Measurements from ENCODE around the gene ATP6V0C. TPM values are rescaled to one million over a fixed set of nuclear protein-coding genes. Genes with fewer than 3 reads are reported as not detected.
"Not testable (repeated sequence)": the region's sequence is repeated elsewhere in the genome, so short reads cannot be mapped to it uniquely, and the experiment has no call there.

ATP6V0C gene
- total RNA-seq, 1 donor: 18.8 TPM

DNA sequence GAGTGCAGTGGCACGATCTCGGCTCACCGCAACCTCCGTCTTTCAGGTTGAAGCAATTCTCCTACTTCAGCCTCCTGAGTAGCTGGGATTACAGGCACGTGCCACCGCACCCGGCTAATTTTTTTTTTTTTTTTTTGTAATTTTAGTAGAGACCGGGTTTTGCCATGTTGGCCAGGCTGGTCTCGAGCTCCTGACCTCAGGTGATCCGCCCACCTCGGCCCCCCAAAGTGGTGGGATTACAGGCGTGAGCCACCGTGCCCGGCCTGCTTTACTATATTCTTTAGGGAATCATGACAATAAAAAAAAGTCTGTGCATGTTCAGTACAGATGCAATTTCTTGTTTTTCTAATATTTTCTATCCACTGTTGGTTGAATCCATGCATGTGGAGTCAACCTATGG lies 30.0 kb downstream of the ATP6V0C start:
- H3K9me3 ChIP-seq (ENCODE audit: low read depth, low read length); H3K4me2 ChIP-seq (ENCODE audit: insufficient read depth, low read length); H3K27ac ChIP-seq (ENCODE audit: low read depth, low read length); H3K4me3 ChIP-seq (ENCODE audit: insufficient read depth, low read length); H3K4me1 ChIP-seq (ENCODE audit: insufficient read depth, low read length); H3K27me3 ChIP-seq (ENCODE audit: insufficient read depth, low read length); H3K36me3 ChIP-seq (ENCODE audit: insufficient read depth, low read length); H2AFZ ChIP-seq (ENCODE audit: low read length); DNase-seq (ENCODE audit: insufficient read length, low spot score, missing footprints): not testable (repeated sequence)
- H3K79me2 ChIP-seq (ENCODE audit: insufficient read depth, low read length): peaks cover 60% of the 10 kb centered on the region
- peaks cover 11% of the 10 kb centered on the region for H4K20me1 ChIP-seq (ENCODE audit: insufficient read depth, low read length)

DNA sequence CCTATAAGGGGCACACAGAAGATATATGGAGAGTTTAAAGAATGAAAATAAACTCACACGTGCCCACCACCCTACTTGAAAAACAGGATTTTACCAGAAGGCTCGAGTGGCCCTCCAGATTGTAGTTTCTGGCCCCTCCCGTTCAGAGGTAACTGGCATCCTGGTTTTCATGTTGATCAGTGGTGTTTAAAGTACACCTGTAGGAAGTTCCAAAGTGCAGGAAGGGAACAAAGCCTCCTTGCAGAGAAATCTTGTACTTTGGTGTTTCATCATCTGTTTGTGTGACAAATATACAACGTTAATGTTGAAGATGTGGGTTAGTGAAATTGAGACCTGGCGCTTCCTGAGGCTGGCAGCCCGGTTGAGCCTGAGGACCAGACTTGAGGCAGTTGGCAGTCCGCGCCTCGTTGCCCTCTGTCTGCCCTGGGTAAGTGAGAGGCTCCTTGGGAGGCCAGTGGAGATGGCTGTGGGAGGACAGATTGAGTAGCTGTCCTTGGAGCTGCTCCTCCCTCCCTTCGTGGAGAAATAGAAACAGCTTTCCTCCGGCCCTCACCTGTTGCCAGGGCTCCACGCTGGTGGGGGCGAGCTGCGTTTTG lies 36.6 kb downstream of the ATP6V0C start:
- not testable (repeated sequence) for H2AFZ ChIP-seq (ENCODE audit: low read length); H3K9me3 ChIP-seq (ENCODE audit: low read depth, low read length); H3K4me2 ChIP-seq (ENCODE audit: insufficient read depth, low read length); H3K27me3 ChIP-seq (ENCODE audit: insufficient read depth, low read length); H3K4me1 ChIP-seq (ENCODE audit: insufficient read depth, low read length); DNase-seq (ENCODE audit: insufficient read length, low spot score, missing footprints); H4K20me1 ChIP-seq (ENCODE audit: insufficient read depth, low read length); H3K36me3 ChIP-seq (ENCODE audit: insufficient read depth, low read length); H3K27ac ChIP-seq (ENCODE audit: low read depth, low read length); H3K4me3 ChIP-seq (ENCODE audit: insufficient read depth, low read length)
- peaks cover 18% of the 10 kb centered on the region for H3K79me2 ChIP-seq (ENCODE audit: insufficient read depth, low read length)

DNA sequence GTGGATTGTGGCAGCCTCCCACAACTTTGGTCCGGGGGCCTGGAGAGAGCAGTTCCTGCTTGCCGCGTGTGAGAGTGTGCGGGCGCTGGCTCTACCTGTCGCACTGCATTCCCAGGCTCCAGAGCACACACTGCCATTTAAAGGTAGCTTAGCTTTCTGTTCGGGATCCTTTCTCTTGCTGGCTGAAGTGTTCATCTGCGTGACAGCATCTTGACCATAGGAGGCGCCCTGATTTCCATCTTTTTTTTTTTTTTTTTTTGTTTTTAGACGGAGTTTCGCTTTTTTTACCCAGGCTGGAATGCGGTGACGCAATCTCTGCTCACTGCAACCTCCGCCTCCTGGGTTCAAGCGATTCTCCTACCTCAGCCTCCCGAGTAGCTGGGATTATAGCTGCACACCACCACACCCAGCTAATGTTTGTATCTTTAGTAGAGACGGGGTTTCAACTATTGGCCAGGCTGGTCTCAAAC lies 37.7 kb downstream of the ATP6V0C start:
- H3K9me3 ChIP-seq (ENCODE audit: low read depth, low read length); H4K20me1 ChIP-seq (ENCODE audit: insufficient read depth, low read length); H3K27me3 ChIP-seq (ENCODE audit: insufficient read depth, low read length); H3K4me1 ChIP-seq (ENCODE audit: insufficient read depth, low read length); H3K4me3 ChIP-seq (ENCODE audit: insufficient read depth, low read length); H3K4me2 ChIP-seq (ENCODE audit: insufficient read depth, low read length); DNase-seq (ENCODE audit: insufficient read length, low spot score, missing footprints); H3K27ac ChIP-seq (ENCODE audit: low read depth, low read length); H2AFZ ChIP-seq (ENCODE audit: low read length); H3K36me3 ChIP-seq (ENCODE audit: insufficient read depth, low read length); H3K79me2 ChIP-seq (ENCODE audit: insufficient read depth, low read length): not testable (repeated sequence)
- TF ChIP-seq, protein P1, sequence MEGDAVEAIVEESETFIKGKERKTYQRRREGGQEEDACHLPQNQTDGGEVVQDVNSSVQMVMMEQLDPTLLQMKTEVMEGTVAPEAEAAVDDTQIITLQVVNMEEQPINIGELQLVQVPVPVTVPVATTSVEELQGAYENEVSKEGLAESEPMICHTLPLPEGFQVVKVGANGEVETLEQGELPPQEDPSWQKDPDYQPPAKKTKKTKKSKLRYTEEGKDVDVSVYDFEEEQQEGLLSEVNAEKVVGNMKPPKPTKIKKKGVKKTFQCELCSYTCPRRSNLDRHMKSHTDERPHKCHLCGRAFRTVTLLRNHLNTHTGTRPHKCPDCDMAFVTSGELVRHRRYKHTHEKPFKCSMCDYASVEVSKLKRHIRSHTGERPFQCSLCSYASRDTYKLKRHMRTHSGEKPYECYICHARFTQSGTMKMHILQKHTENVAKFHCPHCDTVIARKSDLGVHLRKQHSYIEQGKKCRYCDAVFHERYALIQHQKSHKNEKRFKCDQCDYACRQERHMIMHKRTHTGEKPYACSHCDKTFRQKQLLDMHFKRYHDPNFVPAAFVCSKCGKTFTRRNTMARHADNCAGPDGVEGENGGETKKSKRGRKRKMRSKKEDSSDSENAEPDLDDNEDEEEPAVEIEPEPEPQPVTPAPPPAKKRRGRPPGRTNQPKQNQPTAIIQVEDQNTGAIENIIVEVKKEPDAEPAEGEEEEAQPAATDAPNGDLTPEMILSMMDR (IDR thresholded peaks at IDR 0.05; ENCODE audit: extremely low read depth, low read depth, low read length): peak; percentile 29

DNA sequence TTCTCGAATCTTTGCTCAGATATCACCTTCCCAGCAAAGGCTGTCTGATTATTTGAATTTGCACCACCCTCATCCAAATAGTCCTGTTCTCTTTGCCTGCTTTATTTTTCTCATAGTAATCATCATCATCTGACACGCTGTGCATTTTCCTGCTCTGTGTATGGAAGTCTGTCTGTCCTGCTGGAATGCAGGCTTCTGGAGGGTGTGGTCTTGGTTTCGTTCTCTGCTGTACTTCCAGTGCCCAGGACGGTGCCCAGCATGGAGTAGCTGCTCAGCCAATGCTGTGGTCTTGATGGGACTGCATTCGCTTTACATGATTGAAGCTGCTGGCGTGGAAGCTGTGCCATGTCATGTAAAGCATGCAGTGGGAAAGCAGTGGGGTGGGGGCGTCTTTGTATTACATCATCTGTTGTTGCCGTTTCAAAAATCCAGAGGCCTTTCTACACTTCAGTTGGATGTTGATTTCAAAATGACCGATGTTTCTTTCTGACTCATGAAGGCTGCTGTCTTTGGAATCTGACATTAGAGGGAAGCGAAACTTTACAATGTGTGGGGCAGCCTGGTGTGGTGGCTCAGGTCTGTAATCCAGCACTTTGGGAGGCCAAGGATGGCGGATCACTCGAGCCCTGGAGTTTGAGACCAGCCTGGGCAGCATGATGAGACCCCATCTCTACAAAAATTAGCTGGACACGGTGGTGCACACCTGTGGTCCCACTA lies 41.1 kb downstream of the ATP6V0C start:
- DNase-seq (ENCODE audit: insufficient read length, low spot score, missing footprints); H3K4me2 ChIP-seq (ENCODE audit: insufficient read depth, low read length); H3K79me2 ChIP-seq (ENCODE audit: insufficient read depth, low read length); H2AFZ ChIP-seq (ENCODE audit: low read length); H3K4me1 ChIP-seq (ENCODE audit: insufficient read depth, low read length); H3K27me3 ChIP-seq (ENCODE audit: insufficient read depth, low read length); H3K36me3 ChIP-seq (ENCODE audit: insufficient read depth, low read length); H4K20me1 ChIP-seq (ENCODE audit: insufficient read depth, low read length); H3K4me3 ChIP-seq (ENCODE audit: insufficient read depth, low read length); H3K9me3 ChIP-seq (ENCODE audit: low read depth, low read length); H3K27ac ChIP-seq (ENCODE audit: low read depth, low read length): not testable (repeated sequence)

DNA sequence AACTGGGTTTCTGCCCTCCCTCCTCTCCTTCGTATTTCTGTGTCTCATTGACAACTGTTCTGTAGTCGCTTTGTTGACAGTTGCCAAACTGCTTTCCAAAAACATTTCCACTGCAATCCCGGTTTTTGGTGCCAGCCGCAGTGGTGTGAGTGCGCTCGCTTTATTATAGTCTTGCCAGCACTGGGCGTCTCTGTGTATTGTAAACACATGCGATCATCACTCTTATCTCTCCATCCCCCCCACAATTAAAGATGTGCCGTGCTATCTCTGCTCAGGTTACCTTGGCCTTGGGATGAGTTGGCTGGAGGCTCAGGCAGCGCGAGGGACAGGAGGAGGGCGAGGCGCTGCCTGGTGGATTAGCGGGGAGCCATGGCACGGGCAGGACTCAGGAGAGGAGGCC lies 43.4 kb downstream of the ATP6V0C start:
- not testable (repeated sequence) for H3K9me3 ChIP-seq (ENCODE audit: low read depth, low read length); H3K4me1 ChIP-seq (ENCODE audit: insufficient read depth, low read length); H3K27me3 ChIP-seq (ENCODE audit: insufficient read depth, low read length); H2AFZ ChIP-seq (ENCODE audit: low read length); H3K4me3 ChIP-seq (ENCODE audit: insufficient read depth, low read length); DNase-seq (ENCODE audit: insufficient read length, low spot score, missing footprints); H4K20me1 ChIP-seq (ENCODE audit: insufficient read depth, low read length); H3K27ac ChIP-seq (ENCODE audit: low read depth, low read length); H3K79me2 ChIP-seq (ENCODE audit: insufficient read depth, low read length); H3K4me2 ChIP-seq (ENCODE audit: insufficient read depth, low read length); H3K36me3 ChIP-seq (ENCODE audit: insufficient read depth, low read length)

DNA sequence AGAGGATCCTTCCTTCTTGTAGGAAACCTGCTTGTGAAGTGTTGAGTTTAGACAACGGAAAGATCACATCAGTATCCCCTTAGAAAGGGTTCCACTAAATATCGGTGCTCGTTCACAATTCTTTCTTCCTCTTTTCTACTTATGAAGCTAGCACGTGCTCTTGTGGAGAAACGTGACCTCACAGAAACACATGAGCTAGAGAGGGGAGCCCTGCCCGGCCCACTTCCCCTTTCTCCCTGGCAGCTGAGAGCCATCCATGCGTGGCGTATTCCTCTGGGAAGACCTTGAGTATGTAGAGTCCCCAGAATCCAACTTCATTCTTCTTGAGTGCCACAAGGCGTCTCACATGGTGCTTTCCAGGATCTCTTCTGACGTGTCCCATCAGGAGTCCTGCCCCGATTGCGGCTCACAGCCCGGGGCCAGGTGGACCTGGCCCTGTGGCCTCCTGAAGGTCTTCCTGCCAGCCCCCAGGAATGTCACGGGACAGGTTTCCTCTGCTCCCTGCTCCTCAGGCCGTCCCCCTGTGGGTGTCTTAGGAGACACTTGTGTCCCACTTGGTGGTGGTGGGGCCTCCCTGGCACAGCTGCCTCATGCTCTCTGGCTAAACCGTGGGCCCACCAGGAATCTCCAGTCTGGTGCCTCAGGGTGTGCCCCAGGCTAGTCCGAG lies 46.5 kb downstream of the ATP6V0C start:
- H4K20me1 ChIP-seq (ENCODE audit: insufficient read depth, low read length); H3K27me3 ChIP-seq (ENCODE audit: insufficient read depth, low read length); H3K4me2 ChIP-seq (ENCODE audit: insufficient read depth, low read length); H3K36me3 ChIP-seq (ENCODE audit: insufficient read depth, low read length); H3K9me3 ChIP-seq (ENCODE audit: low read depth, low read length); H3K4me1 ChIP-seq (ENCODE audit: insufficient read depth, low read length); H2AFZ ChIP-seq (ENCODE audit: low read length); H3K27ac ChIP-seq (ENCODE audit: low read depth, low read length); H3K4me3 ChIP-seq (ENCODE audit: insufficient read depth, low read length); H3K79me2 ChIP-seq (ENCODE audit: insufficient read depth, low read length); DNase-seq (ENCODE audit: insufficient read length, low spot score, missing footprints): not testable (repeated sequence)

Data from osteoblast (primary cell).